SK-N-SH treated with all-trans-retinoic acid at 6 μM for 48 hours (cell line): Measurements from ENCODE around the gene CNPY1.

ENCODE experiments used
- GLIS3 ChIP-seq: fragments of 250-450 bp; sonication (Bioruptor Pico); IDR thresholded peaks from 2 replicates; pipeline ENCODE4 v1.5.0; 2020; ENCODE audit warnings: mild to moderate bottlenecking, moderate library complexity
- RARB ChIP-seq: fragments of 250-450 bp; sonication (Bioruptor Pico); IDR thresholded peaks from 2 replicates; pipeline ENCODE4 v1.8.0; 2021; ENCODE audit warnings: mild to moderate bottlenecking, moderate library complexity
- SNAI2 ChIP-seq: fragments of 250-450 bp; sonication (Bioruptor Pico); IDR thresholded peaks from 2 replicates; pipeline ENCODE4 v1.5.0; 2020; ENCODE audit warnings: mild to moderate bottlenecking, moderate library complexity
- ZC3H10 ChIP-seq: fragments of 250-450 bp; sonication (Bioruptor Pico); IDR thresholded peaks from 2 replicates; pipeline ENCODE4 v1.5.1; 2021; ENCODE audit warnings: mild to moderate bottlenecking, moderate library complexity
- ZFP30 ChIP-seq: fragments of 450-650 bp; formaldehyde crosslinking; IDR thresholded peaks from 2 replicates; pipeline ENCODE4 v1.5.0; 2022; ENCODE audit warnings: mild to moderate bottlenecking, moderate library complexity
- ZNF70 ChIP-seq: fragments of 450-650 bp; formaldehyde crosslinking; IDR thresholded peaks from 2 replicates; pipeline ENCODE4 v1.5.0; 2020; ENCODE audit warnings: mild to moderate bottlenecking, moderate library complexity
- ZNF8 ChIP-seq: fragments of 450-650 bp; formaldehyde crosslinking; IDR thresholded peaks from 2 replicates; pipeline ENCODE4 v1.5.0; 2020; ENCODE audit warnings: mild to moderate bottlenecking, moderate library complexity
- TF ChIP-seq, protein P1 (sequence below): fragments of 250-450 bp; sonication (Bioruptor Pico); IDR thresholded peaks from 2 replicates; pipeline ENCODE4 v1.5.1; 2021; ENCODE audit warnings: mild to moderate bottlenecking, moderate library complexity
- TF ChIP-seq, protein P2 (sequence below): fragments of 250-450 bp; sonication (Bioruptor Pico); IDR thresholded peaks from 2 replicates; pipeline ENCODE4 v1.8.0; 2020; ENCODE audit warnings: mild to moderate bottlenecking, moderate library complexity, borderline replicate concordance
- TF ChIP-seq, protein P3 (sequence below): fragments of 250-450 bp; sonication (Bioruptor Pico); IDR thresholded peaks from 2 replicates; pipeline ENCODE4 v1.5.1; 2020; ENCODE audit warnings: low read depth, mild to moderate bottlenecking, moderate library complexity

DNA sequence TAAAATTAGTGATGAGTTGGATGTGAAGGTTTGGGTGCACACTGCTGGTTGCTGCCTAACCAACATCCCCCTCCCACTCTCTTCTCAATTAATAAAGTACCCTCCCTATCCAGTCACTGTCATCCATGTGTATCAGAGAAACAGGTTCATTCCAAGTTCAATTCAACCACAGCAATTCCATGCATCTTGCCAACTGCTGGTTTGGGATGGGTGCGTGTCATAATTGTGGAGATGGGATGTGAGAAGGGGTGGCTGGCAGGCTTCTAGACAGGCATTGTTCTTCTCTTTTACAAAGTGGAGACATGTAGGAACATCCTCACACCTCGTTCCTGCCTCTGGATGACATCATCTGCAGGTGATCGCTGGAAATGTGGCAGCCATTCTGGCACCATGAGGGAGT is 7.5 kb upstream of the CNPY1 start:
- TF ChIP-seq ZFP30 (CRISPR knock-in tag) (no peak), SNAI2 (CRISPR knock-in tag) (no peak), ZC3H10 (CRISPR knock-in tag) (no peak), ZNF70 (CRISPR knock-in tag) (no peak), ZNF8 (CRISPR knock-in tag) (no peak), RARB (no peak), GLIS3 (CRISPR knock-in tag) (no peak)
- TF ChIP-seq, protein P1, sequence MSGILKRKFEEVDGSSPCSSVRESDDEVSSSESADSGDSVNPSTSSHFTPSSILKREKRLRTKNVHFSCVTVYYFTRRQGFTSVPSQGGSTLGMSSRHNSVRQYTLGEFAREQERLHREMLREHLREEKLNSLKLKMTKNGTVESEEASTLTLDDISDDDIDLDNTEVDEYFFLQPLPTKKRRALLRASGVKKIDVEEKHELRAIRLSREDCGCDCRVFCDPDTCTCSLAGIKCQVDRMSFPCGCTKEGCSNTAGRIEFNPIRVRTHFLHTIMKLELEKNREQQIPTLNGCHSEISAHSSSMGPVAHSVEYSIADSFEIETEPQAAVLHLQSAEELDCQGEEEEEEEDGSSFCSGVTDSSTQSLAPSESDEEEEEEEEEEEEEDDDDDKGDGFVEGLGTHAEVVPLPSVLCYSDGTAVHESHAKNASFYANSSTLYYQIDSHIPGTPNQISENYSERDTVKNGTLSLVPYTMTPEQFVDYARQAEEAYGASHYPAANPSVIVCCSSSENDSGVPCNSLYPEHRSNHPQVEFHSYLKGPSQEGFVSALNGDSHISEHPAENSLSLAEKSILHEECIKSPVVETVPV (CRISPR knock-in tag): no peak
- TF ChIP-seq, protein P2, sequence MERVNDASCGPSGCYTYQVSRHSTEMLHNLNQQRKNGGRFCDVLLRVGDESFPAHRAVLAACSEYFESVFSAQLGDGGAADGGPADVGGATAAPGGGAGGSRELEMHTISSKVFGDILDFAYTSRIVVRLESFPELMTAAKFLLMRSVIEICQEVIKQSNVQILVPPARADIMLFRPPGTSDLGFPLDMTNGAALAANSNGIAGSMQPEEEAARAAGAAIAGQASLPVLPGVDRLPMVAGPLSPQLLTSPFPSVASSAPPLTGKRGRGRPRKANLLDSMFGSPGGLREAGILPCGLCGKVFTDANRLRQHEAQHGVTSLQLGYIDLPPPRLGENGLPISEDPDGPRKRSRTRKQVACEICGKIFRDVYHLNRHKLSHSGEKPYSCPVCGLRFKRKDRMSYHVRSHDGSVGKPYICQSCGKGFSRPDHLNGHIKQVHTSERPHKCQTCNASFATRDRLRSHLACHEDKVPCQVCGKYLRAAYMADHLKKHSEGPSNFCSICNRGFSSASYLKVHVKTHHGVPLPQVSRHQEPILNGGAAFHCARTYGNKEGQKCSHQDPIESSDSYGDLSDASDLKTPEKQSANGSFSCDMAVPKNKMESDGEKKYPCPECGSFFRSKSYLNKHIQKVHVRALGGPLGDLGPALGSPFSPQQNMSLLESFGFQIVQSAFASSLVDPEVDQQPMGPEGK (CRISPR knock-in tag): no peak
- TF ChIP-seq, protein P3, sequence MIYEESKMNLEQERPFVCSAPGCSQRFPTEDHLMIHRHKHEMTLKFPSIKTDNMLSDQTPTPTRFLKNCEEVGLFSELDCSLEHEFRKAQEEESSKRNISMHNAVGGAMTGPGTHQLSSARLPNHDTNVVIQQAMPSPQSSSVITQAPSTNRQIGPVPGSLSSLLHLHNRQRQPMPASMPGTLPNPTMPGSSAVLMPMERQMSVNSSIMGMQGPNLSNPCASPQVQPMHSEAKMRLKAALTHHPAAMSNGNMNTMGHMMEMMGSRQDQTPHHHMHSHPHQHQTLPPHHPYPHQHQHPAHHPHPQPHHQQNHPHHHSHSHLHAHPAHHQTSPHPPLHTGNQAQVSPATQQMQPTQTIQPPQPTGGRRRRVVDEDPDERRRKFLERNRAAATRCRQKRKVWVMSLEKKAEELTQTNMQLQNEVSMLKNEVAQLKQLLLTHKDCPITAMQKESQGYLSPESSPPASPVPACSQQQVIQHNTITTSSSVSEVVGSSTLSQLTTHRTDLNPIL (CRISPR knock-in tag): no peak
